Measurements from ENCODE around the gene MMP20.
A peak's percentile ranks its signal among the peaks of the same experiment; 100 is the strongest.

DNA sequence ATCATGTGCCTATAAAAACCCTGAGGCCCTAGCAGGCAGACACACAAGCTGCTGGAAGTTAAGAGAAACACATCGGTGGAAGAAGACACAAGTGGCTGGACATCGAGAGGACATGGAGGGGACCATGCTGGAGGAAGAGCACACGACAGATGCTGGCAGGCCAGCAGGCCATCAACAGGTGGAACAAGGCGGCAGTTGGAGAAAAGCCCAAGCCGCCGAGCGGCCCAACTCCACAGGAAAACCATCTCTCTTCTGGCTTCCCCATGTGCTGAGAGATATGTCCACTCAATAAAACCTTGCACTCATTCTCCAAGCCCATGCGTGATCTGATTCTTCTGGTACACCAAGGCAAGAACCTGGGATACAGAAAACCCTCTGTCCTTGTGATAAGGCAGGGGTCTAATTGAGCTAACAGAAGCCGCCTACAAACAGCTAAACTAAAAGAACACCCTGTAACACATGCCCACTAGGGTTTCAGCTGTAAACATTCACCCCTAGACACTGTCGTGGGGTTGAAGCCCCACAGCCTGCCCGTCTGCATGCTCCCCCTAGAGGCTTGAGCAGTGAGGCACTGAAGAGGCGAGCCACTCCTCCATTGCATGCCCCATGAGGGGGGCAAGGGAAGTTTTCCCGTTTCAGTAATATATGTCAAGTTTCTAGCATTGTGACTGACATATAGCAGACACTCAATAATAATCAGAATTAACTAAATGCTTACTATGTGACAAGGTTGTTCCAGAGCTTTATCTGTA is 39.0 kb upstream of the MMP20 start:
- TF ChIP-seq, protein P1, sequence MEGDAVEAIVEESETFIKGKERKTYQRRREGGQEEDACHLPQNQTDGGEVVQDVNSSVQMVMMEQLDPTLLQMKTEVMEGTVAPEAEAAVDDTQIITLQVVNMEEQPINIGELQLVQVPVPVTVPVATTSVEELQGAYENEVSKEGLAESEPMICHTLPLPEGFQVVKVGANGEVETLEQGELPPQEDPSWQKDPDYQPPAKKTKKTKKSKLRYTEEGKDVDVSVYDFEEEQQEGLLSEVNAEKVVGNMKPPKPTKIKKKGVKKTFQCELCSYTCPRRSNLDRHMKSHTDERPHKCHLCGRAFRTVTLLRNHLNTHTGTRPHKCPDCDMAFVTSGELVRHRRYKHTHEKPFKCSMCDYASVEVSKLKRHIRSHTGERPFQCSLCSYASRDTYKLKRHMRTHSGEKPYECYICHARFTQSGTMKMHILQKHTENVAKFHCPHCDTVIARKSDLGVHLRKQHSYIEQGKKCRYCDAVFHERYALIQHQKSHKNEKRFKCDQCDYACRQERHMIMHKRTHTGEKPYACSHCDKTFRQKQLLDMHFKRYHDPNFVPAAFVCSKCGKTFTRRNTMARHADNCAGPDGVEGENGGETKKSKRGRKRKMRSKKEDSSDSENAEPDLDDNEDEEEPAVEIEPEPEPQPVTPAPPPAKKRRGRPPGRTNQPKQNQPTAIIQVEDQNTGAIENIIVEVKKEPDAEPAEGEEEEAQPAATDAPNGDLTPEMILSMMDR (IDR thresholded peaks at IDR 0.05) = peak in 3 of 6 experiments; percentile 11 to 22 (median 19)
- no peak for TF ChIP-seq POLR2A (IDR thresholded peaks at IDR 0.05)
